ENCODE results near the gene BRD4.

DNA sequence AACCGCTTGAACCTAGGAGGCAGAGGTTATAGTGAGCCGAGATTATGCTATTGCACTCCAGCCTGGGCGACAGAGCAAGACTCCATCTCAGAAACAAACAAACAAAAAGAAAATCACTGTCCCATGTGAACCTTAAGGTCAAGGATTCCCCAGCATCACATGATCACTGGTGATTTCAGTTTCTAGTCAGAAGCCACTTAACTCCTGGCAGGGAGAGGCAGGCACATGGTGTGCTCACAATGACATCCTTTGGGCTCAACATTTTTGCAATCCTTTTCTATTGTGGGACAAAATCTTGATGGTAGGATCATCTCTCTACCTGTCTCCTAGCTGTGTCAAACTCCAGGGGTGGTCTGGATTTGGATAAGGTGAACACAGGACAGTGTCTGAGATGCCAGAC lies 35.1 kb upstream of the BRD4 start:
- TF ChIP-seq EP300 (IDR thresholded peaks at IDR 0.05; ENCODE audit: borderline replicate concordance) (no peak), TAF1 (IDR thresholded peaks at IDR 0.05; ENCODE audit: low read depth) (no peak), RAD21 (IDR thresholded peaks at IDR 0.05; ENCODE audit: low read depth) (no peak), YY1 (IDR thresholded peaks at IDR 0.05; ENCODE audit: low read depth) (no peak), TEAD4 (IDR thresholded peaks at IDR 0.05) (no peak), NFIC (IDR thresholded peaks at IDR 0.05) (no peak), EGR1 (IDR thresholded peaks at IDR 0.05) (no peak), ZBTB7A (IDR thresholded peaks at IDR 0.05; ENCODE audit: low read depth) (no peak), CREB1 (IDR thresholded peaks at IDR 0.05; ENCODE audit: low read depth) (no peak), FOXM1 (IDR thresholded peaks at IDR 0.05; ENCODE audit: borderline replicate concordance, low read depth) (no peak), TCF12 (IDR thresholded peaks at IDR 0.05; ENCODE audit: low read depth) (no peak)
- TF ChIP-seq, protein P1, sequence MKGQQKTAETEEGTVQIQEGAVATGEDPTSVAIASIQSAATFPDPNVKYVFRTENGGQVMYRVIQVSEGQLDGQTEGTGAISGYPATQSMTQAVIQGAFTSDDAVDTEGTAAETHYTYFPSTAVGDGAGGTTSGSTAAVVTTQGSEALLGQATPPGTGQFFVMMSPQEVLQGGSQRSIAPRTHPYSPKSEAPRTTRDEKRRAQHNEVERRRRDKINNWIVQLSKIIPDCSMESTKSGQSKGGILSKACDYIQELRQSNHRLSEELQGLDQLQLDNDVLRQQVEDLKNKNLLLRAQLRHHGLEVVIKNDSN (IDR thresholded peaks at IDR 0.05): no peak
- TF ChIP-seq, protein P2, sequence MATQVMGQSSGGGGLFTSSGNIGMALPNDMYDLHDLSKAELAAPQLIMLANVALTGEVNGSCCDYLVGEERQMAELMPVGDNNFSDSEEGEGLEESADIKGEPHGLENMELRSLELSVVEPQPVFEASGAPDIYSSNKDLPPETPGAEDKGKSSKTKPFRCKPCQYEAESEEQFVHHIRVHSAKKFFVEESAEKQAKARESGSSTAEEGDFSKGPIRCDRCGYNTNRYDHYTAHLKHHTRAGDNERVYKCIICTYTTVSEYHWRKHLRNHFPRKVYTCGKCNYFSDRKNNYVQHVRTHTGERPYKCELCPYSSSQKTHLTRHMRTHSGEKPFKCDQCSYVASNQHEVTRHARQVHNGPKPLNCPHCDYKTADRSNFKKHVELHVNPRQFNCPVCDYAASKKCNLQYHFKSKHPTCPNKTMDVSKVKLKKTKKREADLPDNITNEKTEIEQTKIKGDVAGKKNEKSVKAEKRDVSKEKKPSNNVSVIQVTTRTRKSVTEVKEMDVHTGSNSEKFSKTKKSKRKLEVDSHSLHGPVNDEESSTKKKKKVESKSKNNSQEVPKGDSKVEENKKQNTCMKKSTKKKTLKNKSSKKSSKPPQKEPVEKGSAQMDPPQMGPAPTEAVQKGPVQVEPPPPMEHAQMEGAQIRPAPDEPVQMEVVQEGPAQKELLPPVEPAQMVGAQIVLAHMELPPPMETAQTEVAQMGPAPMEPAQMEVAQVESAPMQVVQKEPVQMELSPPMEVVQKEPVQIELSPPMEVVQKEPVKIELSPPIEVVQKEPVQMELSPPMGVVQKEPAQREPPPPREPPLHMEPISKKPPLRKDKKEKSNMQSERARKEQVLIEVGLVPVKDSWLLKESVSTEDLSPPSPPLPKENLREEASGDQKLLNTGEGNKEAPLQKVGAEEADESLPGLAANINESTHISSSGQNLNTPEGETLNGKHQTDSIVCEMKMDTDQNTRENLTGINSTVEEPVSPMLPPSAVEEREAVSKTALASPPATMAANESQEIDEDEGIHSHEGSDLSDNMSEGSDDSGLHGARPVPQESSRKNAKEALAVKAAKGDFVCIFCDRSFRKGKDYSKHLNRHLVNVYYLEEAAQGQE (IDR thresholded peaks at IDR 0.05; ENCODE audit: low read depth): no peak
- TF ChIP-seq, protein P3, sequence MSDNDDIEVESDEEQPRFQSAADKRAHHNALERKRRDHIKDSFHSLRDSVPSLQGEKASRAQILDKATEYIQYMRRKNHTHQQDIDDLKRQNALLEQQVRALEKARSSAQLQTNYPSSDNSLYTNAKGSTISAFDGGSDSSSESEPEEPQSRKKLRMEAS (IDR thresholded peaks at IDR 0.05): no peak
